Measurements from ENCODE around the gene KLHL10. TPM values are rescaled to one million over a fixed set of nuclear protein-coding genes. Genes with fewer than 3 reads are reported as not detected.
"Not testable (repeated sequence)": the region's sequence is repeated elsewhere in the genome, so short reads cannot be mapped to it uniquely, and the experiment has no call there.

KLHL10 gene
- total RNA-seq, 1 experiment from 2014 or later, result not detected

GRCh38 chr17:41812381-41813151, 25.1 kb upstream of the KLHL10 start, which contains the start of gene FKBP10:
Gene FKBP10 (plus strand): TSS chr17:41813004. CDS start chr17:41813035, 31 bp downstream.
- in situ Hi-C loops (cut with HindIII; ENCODE audit: low sequenced_read_pairs), result no loop called here

GRCh38 chr17:41813152-41813680, 24.4 kb upstream of the KLHL10 start:
- in situ Hi-C loops (cut with HindIII; ENCODE audit: low sequenced_read_pairs), result no loop called here
- DNase-seq (ENCODE audit: low spot score), result no peak

More at GRCh38 chr17:41812381-41813151, 25.1 kb upstream of the KLHL10 start, which contains the start of gene FKBP10:
- DNase-seq (ENCODE audit: low spot score), result peak; percentile 76

GRCh38 chr17:41813699-41814124, 23.9 kb upstream of the KLHL10 start:
- in situ Hi-C loops (cut with HindIII; ENCODE audit: low sequenced_read_pairs), result no loop called here
- no peak for DNase-seq (ENCODE audit: low spot score)

- in situ Hi-C loops (cut with HindIII; ENCODE audit: low sequenced_read_pairs), result no loop called here
- DNase-seq (ENCODE audit: low spot score), result no peak
These were observed 23.4 kb upstream of the KLHL10 start for GRCh38 chr17:41814195-41814594.

DNA sequence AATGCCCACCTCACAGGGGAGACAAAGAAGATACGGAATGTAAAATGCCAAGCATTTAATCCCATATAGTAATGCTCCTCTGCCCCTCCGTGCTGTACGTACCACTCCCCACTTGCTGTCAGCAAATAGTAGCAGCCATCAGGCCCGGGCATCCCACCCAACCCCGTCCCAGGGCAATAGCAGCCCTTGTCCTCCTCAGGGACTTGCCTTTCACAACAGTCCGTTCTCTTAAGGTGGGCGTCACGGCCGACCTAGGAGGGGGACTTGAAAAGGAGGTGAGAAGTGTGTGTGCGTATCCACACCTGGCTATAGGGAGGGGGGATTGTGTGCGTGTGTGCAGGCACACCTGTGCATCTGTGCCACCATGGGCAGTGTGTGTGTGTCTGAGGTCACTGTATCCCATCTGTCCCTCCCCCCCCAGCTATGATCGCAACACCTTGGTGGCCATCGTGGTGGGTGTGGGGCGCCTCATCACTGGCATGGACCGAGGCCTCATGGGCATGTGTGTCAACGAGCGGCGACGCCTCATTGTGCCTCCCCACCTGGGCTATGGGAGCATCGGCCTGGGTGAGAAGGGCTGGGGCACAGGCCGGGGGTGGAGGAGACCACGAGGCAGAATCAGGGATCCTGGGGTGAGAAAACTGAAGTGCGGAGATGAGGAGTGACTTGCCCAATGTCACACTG, 20.8 kb upstream of the KLHL10 start:
- in situ Hi-C loops (cut with HindIII; ENCODE audit: low sequenced_read_pairs), result no loop called here
- DNase-seq (ENCODE audit: low spot score), result no peak

DNA sequence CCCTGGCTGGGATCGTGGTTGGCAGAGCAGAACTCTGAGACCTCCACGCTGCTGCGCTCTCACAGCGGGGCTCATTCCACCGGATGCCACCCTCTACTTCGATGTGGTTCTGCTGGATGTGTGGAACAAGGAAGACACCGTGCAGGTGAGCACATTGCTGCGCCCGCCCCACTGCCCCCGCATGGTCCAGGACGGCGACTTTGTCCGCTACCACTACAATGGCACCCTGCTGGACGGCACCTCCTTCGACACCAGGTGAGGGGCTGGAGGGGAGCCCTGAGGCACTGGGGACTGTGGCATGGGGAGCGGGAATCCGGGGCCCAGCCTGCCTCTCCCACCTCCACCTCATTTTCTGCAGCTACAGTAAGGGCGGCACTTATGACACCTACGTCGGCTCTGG, 19.6 kb upstream of the KLHL10 start:
- in situ Hi-C loops (cut with HindIII; ENCODE audit: low sequenced_read_pairs), result no loop called here
- DNase-seq (ENCODE audit: low spot score), result no peak

GRCh38 chr17:41821776-41822175, 15.8 kb upstream of the KLHL10 start:
- DNase-seq (ENCODE audit: low spot score), result no peak
- in situ Hi-C loops (cut with HindIII; ENCODE audit: low sequenced_read_pairs), result no loop called here

DNA sequence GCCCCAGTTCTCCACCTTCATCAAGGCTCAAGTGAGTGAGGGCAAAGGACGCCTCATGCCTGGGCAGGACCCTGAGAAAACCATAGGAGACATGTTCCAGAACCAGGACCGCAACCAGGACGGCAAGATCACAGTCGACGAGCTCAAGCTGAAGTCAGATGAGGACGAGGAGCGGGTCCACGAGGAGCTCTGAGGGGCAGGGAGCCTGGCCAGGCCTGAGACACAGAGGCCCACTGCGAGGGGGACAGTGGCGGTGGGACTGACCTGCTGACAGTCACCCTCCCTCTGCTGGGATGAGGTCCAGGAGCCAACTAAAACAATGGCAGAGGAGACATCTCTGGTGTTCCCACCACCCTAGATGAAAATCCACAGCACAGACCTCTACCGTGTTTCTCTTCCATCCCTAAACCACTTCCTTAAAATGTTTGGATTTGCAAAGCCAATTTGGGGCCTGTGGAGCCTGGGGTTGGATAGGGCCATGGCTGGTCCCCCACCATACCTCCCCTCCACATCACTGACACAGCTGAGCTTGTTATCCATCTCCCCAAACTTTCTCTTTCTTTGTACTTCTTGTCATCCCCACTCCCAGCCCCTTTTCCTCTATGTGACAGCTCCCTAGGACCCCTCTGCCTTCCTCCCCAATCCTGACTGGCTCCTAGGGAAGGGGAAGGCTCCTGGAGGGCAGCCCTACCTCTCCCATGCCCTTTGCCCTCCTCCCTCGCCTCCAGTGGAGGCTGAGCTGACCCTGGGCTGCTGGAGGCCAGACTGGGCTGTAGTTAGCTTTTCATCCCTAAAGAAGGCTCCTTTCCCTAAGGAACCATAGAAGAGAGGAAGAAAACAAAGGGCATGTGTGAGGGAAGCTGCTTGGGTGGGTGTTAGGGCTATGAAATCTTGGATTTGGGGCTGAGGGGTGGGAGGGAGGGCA, 15.1 kb upstream of the KLHL10 start:
- in situ Hi-C loops (cut with HindIII; ENCODE audit: low sequenced_read_pairs), result no loop called here
- no peak for DNase-seq (ENCODE audit: low spot score)

DNA sequence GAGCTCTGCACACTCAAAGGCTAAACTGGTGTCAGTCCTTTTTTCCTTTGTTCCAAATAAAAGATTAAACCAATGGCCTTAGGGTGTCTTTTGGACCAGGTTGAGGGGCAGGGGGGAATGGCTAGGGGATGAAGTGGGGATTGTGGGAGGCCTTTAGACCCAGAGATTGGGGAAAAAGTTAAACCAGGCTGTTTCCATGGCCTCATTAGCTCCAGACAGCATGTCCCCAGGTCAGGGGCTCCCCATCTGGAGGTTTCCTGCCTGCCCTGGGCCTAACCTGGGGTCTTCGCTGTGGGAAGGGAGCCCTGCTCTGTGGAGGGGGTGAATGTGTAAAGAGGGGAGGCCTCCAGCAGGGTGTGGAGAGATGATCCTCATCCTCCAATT, 14.5 kb upstream of the KLHL10 start:
- no peak for DNase-seq (ENCODE audit: low spot score)
- in situ Hi-C loops (cut with HindIII; ENCODE audit: low sequenced_read_pairs), result no loop called here

DNA sequence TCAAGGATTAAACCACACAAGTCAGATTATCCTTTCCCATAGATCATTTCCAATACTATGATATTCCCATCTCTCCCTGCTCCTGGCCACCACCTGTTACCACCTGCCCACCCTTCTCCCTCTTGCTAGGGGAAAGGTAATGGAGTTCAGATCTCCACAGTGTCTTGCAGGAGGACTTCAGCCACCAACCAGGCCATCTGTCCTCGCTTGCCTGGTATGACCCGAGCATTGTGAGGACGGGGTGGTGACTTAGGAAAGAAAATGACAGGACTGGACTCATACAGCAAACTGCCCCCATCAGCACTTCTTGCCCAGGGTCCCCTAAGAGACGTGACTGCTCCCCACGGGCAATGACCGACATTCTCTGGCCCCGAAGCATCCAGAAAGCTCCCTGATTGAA, 14.0 kb upstream of the KLHL10 start:
- no peak for DNase-seq (ENCODE audit: low spot score)
- in situ Hi-C loops (cut with HindIII; ENCODE audit: low sequenced_read_pairs), result no loop called here

DNA sequence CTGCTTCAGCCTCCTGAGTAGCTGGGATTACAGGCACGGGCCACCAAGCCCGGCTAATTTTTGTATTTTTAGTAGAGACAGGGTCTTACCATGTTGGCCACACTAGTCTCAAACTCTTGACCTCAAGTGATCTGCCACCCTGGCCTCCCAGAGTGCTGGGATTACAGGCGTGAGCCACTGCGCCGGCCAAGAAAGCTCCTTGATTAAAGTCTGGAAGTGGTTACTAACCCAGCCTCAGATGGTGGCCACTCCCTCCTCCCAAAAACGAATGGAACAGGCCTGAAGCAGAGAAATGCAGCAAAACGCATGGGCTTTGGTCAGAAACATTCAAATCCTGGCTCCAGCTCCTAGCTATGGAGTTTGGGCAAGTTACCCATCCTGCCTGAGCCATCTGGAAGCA, 13.5 kb upstream of the KLHL10 start:
- in situ Hi-C loops (cut with HindIII; ENCODE audit: low sequenced_read_pairs), result no loop called here
- DNase-seq (ENCODE audit: low spot score), result no peak

GRCh38 chr17:41825175-41825845, 12.3 kb upstream of the KLHL10 start:
- in situ Hi-C loops (cut with HindIII; ENCODE audit: low sequenced_read_pairs), result no loop called here

DNA sequence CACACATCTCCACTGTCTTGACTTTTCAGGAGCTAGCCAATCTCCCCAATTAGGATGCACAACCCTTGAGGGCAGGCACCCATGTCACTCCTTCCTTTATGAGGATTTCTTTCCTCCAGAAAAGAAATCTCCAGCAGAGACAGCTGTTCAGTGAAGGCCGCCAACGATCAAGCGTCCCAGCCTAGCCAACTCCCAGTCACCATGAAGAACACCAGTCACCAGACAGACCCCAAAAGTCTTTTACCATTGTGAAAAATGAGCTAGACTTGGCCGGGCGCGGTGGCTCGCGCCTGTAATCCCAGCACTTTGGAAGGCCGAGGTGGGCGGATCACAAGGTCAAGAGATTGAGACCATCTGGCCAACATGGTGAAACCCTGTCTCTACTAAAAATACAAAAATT, 7.7 kb upstream of the KLHL10 start:
- in situ Hi-C loops (cut with HindIII; ENCODE audit: low sequenced_read_pairs); DNase-seq (ENCODE audit: low spot score): not testable (repeated sequence)

More at GRCh38 chr17:41825175-41825845, 12.3 kb upstream of the KLHL10 start:
- DNase-seq (ENCODE audit: low spot score), result no peak

DNA sequence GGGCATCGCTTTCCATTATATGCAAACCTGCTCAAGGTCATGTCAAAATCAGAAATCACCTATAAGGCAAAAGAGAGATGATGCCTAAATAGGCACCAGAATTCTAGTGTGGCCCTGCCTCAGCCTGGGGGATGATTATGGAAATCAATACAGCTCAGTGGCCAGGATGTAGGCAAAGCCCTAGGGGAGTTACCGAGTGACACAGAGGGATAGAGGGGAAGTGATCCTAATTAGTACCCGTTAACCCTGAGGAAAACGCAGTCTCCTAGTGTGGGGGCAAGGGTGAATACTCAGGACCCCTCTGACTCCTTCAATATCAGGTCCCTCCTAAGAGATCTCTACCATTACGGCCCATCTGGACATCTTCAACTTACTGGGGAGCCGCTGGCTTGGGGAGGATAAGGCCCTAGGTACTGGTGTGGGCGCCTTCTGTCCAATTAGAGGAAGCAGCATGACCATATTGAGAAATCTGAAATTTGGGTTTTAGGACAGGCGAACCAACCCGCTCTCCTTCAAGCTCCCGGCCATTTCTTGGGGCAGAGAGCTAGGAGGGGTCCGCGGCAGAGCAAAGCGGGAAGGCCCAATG, 2.3 kb upstream of the KLHL10 start:
- in situ Hi-C loops (cut with HindIII; ENCODE audit: low sequenced_read_pairs), result no loop called here
- peak; percentile 52 for DNase-seq (ENCODE audit: low spot score)

GRCh38 chr17:41835800-41836549, 1.6 kb upstream of the KLHL10 start, which contains the start of gene NT5C3B:
Gene NT5C3B (minus strand): TSS chr17:41836232. CDS start chr17:41836193, 39 bp downstream.
- in situ Hi-C loops (cut with HindIII; ENCODE audit: low sequenced_read_pairs), result no loop called here
- peak; percentile 63 for DNase-seq (ENCODE audit: low spot score)

DNA sequence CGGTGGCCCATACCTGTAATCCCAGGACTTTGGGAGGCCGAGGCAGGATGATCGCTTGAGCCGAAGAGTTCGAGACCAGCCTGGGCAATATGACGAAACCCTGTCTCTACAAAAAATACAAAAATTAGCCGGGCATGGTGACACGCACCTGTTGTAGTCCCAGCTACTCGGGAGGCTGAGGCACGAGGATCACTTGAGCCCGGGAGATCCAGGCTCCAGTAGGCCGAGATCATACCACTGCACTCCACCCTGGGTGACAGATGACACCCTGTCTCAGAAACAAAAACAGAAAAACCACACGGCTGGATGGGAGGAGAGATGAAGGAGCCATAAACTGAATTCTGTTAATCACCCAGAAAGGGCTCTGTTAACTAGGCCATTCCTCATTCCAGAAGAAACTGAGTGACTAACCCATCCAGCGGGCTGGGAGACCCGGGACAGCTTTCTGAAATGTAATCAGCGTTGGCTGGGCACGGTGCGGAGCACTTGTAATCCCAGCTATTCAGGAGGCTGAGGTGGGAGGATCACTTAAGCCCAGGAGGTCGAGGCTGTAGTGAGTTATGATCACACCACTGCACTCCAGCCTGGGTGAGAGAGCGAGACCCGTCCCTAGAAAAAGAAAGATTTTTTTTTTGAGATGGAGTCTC, 952 bp upstream of the KLHL10 start:
- in situ Hi-C loops (cut with HindIII; ENCODE audit: low sequenced_read_pairs), result no loop called here
- no peak for DNase-seq (ENCODE audit: low spot score)

- DNase-seq (ENCODE audit: low spot score); in situ Hi-C loops (cut with HindIII; ENCODE audit: low sequenced_read_pairs): not testable (repeated sequence)
These were observed 1.8 kb downstream of the KLHL10 start for GRCh38 chr17:41839448-41839847.

All from G401 (cell line).